Measurements from ENCODE around the gene ULK4.
A peak's percentile ranks its signal among the peaks of the same experiment; 100 is the strongest.

The ULK4 gene

DNA sequence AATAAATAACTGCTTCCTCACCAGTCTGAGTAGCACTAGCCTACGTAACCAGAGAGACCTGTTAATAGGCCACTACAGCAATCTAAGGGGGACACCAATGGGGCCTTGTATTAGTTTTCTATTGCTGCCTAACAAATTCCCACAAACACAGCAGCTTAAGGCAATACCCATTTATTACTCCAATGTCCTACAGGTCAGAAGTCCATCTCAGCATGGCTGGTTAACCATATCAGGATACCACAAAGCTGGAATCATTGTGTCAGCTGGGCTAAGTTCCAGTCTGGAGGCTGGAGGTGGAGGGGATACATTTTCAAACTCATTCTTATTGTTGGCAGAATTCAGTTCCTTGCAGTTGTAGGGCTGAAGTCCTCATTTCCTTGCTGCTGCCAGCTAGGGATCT is 331.9 kb downstream of the ULK4 start:
- TF ChIP-seq CTCF (conservative IDR thresholded peaks at IDR 0.05), result no peak
- H3K27ac ChIP-seq, result peak overlapping the region; percentile 66; the same call in 1 of the 2 replicates

- no peak overlapping the region; the same call in 1 of the 2 replicates for H3K27ac ChIP-seq
- no peak for TF ChIP-seq CTCF (conservative IDR thresholded peaks at IDR 0.05)
Measured at GRCh38 chr3:41629072-41629471, 332.8 kb downstream of the ULK4 start.

DNA sequence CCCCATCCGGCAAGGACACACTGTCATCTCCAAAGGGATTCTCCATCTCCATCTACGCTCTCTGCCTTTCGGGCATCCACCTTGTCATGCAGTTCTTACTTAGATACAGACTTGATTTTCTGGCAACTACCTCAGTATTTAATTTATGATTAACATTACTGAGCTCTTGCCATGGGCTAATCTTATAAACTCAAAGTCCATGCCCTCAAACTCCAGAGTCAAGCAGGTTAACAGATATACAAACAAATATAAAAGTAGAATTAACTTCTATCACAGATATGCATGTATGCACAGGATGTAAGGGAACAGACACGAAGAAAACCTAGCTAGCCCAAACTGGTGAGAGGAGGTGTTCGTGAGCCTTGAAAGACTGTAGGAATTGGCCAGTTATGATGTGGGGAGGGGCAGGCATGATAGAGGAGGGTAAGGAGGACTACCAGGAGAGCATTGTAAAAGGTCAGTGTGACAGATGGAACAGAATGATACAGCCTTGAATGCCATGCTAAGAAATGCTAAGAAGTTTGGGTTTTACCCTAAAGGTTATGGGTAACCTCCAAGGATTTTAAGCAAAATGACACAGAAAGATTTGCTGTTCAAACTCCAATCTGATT is 334.3 kb downstream of the ULK4 start:
- peak overlapping the region; percentile 63 for H3K27ac ChIP-seq
- TF ChIP-seq CTCF (conservative IDR thresholded peaks at IDR 0.05), result no peak

DNA sequence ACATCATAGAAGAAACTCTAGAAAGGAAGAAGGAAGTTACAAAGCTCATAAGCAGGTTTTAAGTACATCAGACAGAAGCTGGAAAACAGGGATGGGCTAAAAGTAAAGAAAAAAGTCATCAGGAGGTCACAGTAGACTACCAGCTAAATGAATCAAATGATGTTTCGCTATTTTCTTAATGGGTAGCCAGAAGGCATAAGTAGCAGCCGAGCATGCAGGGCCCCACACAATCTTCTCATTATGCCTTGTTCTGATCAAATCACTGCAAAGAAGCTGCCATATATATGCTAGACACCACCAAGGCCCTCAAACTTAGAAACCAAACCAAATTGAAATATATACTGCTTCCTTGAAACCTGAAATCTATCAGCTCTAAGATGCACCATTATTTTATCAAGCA is 349.1 kb downstream of the ULK4 start:
- no peak for TF ChIP-seq CTCF (conservative IDR thresholded peaks at IDR 0.05)
- H3K27ac ChIP-seq, result no peak overlapping the region

DNA sequence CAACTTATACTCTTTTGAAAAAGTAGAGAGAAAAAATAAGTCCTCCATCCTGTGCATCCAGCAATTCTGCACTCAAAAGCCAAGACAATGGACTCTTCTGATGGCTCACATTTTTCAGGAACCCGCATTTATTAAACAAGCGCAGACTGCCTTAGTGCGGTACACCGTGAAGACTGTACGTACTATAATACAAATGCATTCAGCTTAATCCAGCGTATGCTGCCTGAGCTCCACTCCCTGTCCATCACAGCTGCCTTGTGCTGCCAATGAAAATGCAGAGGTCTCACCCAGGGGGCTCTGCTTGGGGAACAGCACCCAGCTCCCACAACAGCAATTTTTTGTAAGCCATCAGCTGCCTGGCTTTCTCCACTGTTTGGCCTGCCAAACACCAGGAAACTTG is 350.9 kb downstream of the ULK4 start:
- no peak overlapping the region for H3K27ac ChIP-seq
- no peak for TF ChIP-seq CTCF (conservative IDR thresholded peaks at IDR 0.05)

GRCh38 chr3:41608347-41608746 is 353.6 kb downstream of the ULK4 start:
- no peak overlapping the region for H3K27ac ChIP-seq
- no peak for TF ChIP-seq CTCF (conservative IDR thresholded peaks at IDR 0.05)

DNA sequence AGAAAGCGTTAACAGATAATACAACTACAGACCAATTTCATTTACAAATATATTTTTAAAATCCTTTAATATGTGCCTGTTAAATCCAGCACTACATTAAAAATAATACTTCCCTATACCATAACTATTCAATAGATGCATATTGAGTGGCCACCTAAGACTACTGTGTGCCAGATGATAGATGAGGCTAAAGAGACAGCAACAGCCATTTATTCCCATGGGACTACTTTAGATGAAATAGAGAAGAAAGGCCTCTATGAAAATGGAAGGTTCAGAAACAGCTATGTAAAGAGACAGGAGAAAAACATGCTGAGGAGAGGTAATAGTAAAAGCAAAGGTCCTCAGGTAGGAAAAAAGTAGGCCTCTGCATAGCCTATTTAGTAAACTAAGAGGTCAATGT is 358.1 kb downstream of the ULK4 start:
- no peak for TF ChIP-seq CTCF (conservative IDR thresholded peaks at IDR 0.05)
- H3K27ac ChIP-seq, result no peak overlapping the region

All from VCaP (cell line).